SJCRH30 (cell line): ENCODE results near the gene PPIL6. TPM values are rescaled to one million over a fixed set of nuclear protein-coding genes. Genes with fewer than 3 reads are reported as not detected.
"Not testable (repeated sequence)": the region's sequence is repeated elsewhere in the genome, so short reads cannot be mapped to it uniquely, and the experiment has no call there.

Source experiments
- DNase-seq, 2 experiments: peaks; one replicate each; pipeline ENCODE4 v3.0.0-alpha.2; 2015 to 2020
- H3K27ac ChIP-seq: fragments of 250-450 bp; sonication (Bioruptor Pico); 2 replicates; pipeline ENCODE4 v1.5.1; 2020; ENCODE audit warnings: mild to moderate bottlenecking, moderate library complexity
- H3K27me3 ChIP-seq: fragments of 250-450 bp; sonication (Bioruptor Pico); 2 replicates; pipeline ENCODE4 v1.5.1; 2020; ENCODE audit warnings: mild to moderate bottlenecking, moderate library complexity
- H3K36me3 ChIP-seq: fragments of 250-450 bp; sonication (Bioruptor Pico); 2 replicates; pipeline ENCODE4 v1.5.1; 2020; ENCODE audit warnings: mild to moderate bottlenecking, moderate library complexity
- H3K4me1 ChIP-seq: fragments of 250-450 bp; sonication (Bioruptor Pico); 2 replicates; pipeline ENCODE4 v1.5.1; 2020; ENCODE audit warnings: mild to moderate bottlenecking, moderate library complexity
- H3K4me3 ChIP-seq: fragments of 250-450 bp; sonication (Bioruptor Pico); 2 replicates; pipeline ENCODE4 v1.5.1; 2020; ENCODE audit warnings: mild to moderate bottlenecking, moderate library complexity
- H3K9me3 ChIP-seq: fragments of 250-450 bp; sonication (Bioruptor Pico); replicated peaks from 2 replicates; pipeline ENCODE4 v1.5.1; 2020; ENCODE audit warnings: mild to moderate bottlenecking, moderate library complexity
- total RNA-seq: library from RNA; depleted of rRNA; stranded (reverse); fragments of >200 nt; shearing (Covaris generic); gene quantifications from 2 replicates; pipeline ENCODE4 v1.2.3, GENCODE V29; 2014

The PPIL6 gene
- total RNA-seq, 1 experiment from 2014 or later, result 0.28 TPM

- no peak for DNase-seq
- H3K4me1 ChIP-seq, result peaks cover 4% of the 10 kb centered on the region; the same call in 1 of the 2 replicates
- H3K27me3 ChIP-seq, result no peaks in the 10 kb centered on the region
- H3K36me3 ChIP-seq, result peaks cover 61% of the 10 kb centered on the region
- H3K9me3 ChIP-seq, result no peaks in the 10 kb centered on the region
- no peak overlapping the region for H3K4me3 ChIP-seq
- no peak overlapping the region for H3K27ac ChIP-seq
Measured at GRCh38 chr6:109474995-109475394, 34.6 kb upstream of the PPIL6 start.

- Histone ChIP-seq H3K27ac (no peak overlapping the region), H3K36me3 (peaks cover 52% of the 10 kb centered on the region), H3K27me3 (no peaks in the 10 kb centered on the region), H3K4me1 (no peaks in the 10 kb centered on the region), H3K9me3 (no peaks in the 10 kb centered on the region), H3K4me3 (no peak overlapping the region)
- no peak for DNase-seq
Measured at GRCh38 chr6:109473120-109473519, 32.7 kb upstream of the PPIL6 start.

GRCh38 chr6:109472132-109472995 lies 31.9 kb upstream of the PPIL6 start:
- H3K27me3 ChIP-seq, result no peaks in the 10 kb centered on the region
- peaks cover 55% of the 10 kb centered on the region for H3K36me3 ChIP-seq
- no peak for DNase-seq

GRCh38 chr6:109471105-109471810 lies 30.8 kb upstream of the PPIL6 start:
- H3K27ac ChIP-seq, result no peak overlapping the region
- H3K4me1 ChIP-seq, result no peaks in the 10 kb centered on the region
- no peak for DNase-seq
- no peaks in the 10 kb centered on the region for H3K27me3 ChIP-seq
- peaks cover 61% of the 10 kb centered on the region for H3K36me3 ChIP-seq
- no peak overlapping the region for H3K4me3 ChIP-seq
- no peaks in the 10 kb centered on the region for H3K9me3 ChIP-seq

More at GRCh38 chr6:109472132-109472995, 31.9 kb upstream of the PPIL6 start:
- H3K27ac ChIP-seq, result no peak overlapping the region
- no peak overlapping the region for H3K4me3 ChIP-seq
- H3K4me1 ChIP-seq, result no peaks in the 10 kb centered on the region
- H3K9me3 ChIP-seq, result no peaks in the 10 kb centered on the region

- H3K36me3 ChIP-seq, result peaks cover 63% of the 10 kb centered on the region
- H3K27ac ChIP-seq, result no peak overlapping the region
- H3K4me3 ChIP-seq, result no peak overlapping the region
- H3K4me1 ChIP-seq, result no peaks in the 10 kb centered on the region
- H3K9me3 ChIP-seq, result no peaks in the 10 kb centered on the region
- H3K27me3 ChIP-seq, result no peaks in the 10 kb centered on the region
- no peak for DNase-seq
Measured at GRCh38 chr6:109469591-109470189, 29.3 kb upstream of the PPIL6 start.

GRCh38 chr6:109467696-109468095 lies 27.3 kb upstream of the PPIL6 start:
- Histone ChIP-seq H3K27me3 (0 out of 2 replicates have a peak, but pooled peaks cover 3% of the 10 kb centered on the region), H3K9me3 (no peaks in the 10 kb centered on the region), H3K4me1 (no peaks in the 10 kb centered on the region), H3K4me3 (no peak overlapping the region), H3K27ac (no peak overlapping the region), H3K36me3 (peaks cover 66% of the 10 kb centered on the region)
- DNase-seq, result no peak

- Histone ChIP-seq H3K4me1 (no peaks in the 10 kb centered on the region), H3K36me3 (peaks cover 66% of the 10 kb centered on the region), H3K9me3 (no peaks in the 10 kb centered on the region), H3K27ac (no peak overlapping the region), H3K4me3 (no peak overlapping the region), H3K27me3 (0 out of 2 replicates have a peak, but pooled peaks cover 3% of the 10 kb centered on the region)
- no peak for DNase-seq
Measured at GRCh38 chr6:109466212-109466923, 25.9 kb upstream of the PPIL6 start.

GRCh38 chr6:109465772-109466171 lies 25.3 kb upstream of the PPIL6 start:
- H3K4me3 ChIP-seq, result no peak overlapping the region
- H3K36me3 ChIP-seq, result peaks cover 68% of the 10 kb centered on the region
- no peaks in the 10 kb centered on the region for H3K4me1 ChIP-seq
- H3K9me3 ChIP-seq, result no peaks in the 10 kb centered on the region
- DNase-seq, result no peak
- H3K27ac ChIP-seq, result no peak overlapping the region
- 0 out of 2 replicates have a peak, but pooled peaks cover 3% of the 10 kb centered on the region for H3K27me3 ChIP-seq

GRCh38 chr6:109461733-109462526 lies 21.5 kb upstream of the PPIL6 start:
- H3K9me3 ChIP-seq, result no peaks in the 10 kb centered on the region
- no peak overlapping the region for H3K27ac ChIP-seq
- H3K4me3 ChIP-seq, result no peak overlapping the region
- peaks cover 54% of the 10 kb centered on the region for H3K36me3 ChIP-seq
- no peaks in the 10 kb centered on the region for H3K4me1 ChIP-seq
- H3K27me3 ChIP-seq, result 0 out of 2 replicates have a peak, but pooled peaks cover 3% of the 10 kb centered on the region
- no peak for DNase-seq

GRCh38 chr6:109461205-109461604 lies 20.8 kb upstream of the PPIL6 start:
- DNase-seq, H3K4me1 ChIP-seq, H3K4me3 ChIP-seq, H3K9me3 ChIP-seq, H3K27ac ChIP-seq, H3K27me3 ChIP-seq: not testable (repeated sequence)
- peaks cover 47% of the 10 kb centered on the region for H3K36me3 ChIP-seq

GRCh38 chr6:109460161-109460829 lies 19.9 kb upstream of the PPIL6 start:
- Histone ChIP-seq H3K4me3 (no peak overlapping the region), H3K9me3 (no peaks in the 10 kb centered on the region), H3K4me1 (0 out of 2 replicates have a peak, but pooled peaks cover 5% of the 10 kb centered on the region), H3K36me3 (peaks cover 38% of the 10 kb centered on the region), H3K27ac (no peak overlapping the region), H3K27me3 (0 out of 2 replicates have a peak, but pooled peaks cover 3% of the 10 kb centered on the region)
- no peak for DNase-seq

GRCh38 chr6:109458774-109459531 lies 18.5 kb upstream of the PPIL6 start:
- Histone ChIP-seq H3K4me3 (no peak overlapping the region), H3K4me1 (peaks cover 6% of the 10 kb centered on the region; the same call in 1 of the 2 replicates), H3K27me3 (0 out of 2 replicates have a peak, but pooled peaks cover 2% of the 10 kb centered on the region), H3K27ac (no peak overlapping the region), H3K36me3 (peaks cover 24% of the 10 kb centered on the region), H3K9me3 (no peaks in the 10 kb centered on the region)
- DNase-seq, result no peak

- no peaks in the 10 kb centered on the region for H3K9me3 ChIP-seq
- H3K4me1 ChIP-seq, result peaks cover 15% of the 10 kb centered on the region; the same call in 1 of the 2 replicates
- H3K27me3 ChIP-seq, result no peaks in the 10 kb centered on the region
- no peak overlapping the region for H3K27ac ChIP-seq
- H3K4me3 ChIP-seq, result no peak overlapping the region
- H3K36me3 ChIP-seq, result peaks cover 14% of the 10 kb centered on the region
- DNase-seq, result no peak
Measured at GRCh38 chr6:109457562-109457996, 17.2 kb upstream of the PPIL6 start.
